ENCODE data around the gene VMAC.

DNA sequence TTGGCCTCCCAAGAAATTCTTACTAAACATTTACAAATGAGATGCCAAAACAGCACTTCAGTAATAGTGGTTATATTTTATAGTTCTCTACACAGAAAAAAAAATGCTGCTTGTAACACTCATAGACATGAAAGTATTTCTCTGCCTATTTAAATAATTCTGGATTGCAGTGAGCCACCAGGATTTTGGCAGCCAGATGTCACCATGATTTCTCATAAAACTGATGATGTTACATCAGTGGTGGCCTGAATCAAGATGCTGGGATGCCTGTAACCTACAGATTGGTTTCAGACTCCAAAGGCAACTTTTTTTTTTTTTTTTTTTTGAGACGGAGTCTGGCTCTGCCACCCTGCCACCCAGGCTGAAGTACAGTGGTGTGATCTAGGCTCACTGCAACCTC is 6.7 kb downstream of the VMAC start:
- TF ChIP-seq, protein P1, sequence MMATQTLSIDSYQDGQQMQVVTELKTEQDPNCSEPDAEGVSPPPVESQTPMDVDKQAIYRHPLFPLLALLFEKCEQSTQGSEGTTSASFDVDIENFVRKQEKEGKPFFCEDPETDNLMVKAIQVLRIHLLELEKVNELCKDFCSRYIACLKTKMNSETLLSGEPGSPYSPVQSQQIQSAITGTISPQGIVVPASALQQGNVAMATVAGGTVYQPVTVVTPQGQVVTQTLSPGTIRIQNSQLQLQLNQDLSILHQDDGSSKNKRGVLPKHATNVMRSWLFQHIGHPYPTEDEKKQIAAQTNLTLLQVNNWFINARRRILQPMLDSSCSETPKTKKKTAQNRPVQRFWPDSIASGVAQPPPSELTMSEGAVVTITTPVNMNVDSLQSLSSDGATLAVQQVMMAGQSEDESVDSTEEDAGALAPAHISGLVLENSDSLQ (IDR thresholded peaks at IDR 0.05), result no peak
- TF ChIP-seq ARNT (IDR thresholded peaks at IDR 0.05) (no peak), FOXM1 (IDR thresholded peaks at IDR 0.05; ENCODE audit: borderline replicate concordance) (no peak), HDGF (IDR thresholded peaks at IDR 0.05; ENCODE audit: borderline replicate concordance) (no peak), BHLHE40 (IDR thresholded peaks at IDR 0.05; ENCODE audit: borderline replicate concordance) (no peak), TARDBP (IDR thresholded peaks at IDR 0.05) (no peak), CTBP1 (IDR thresholded peaks at IDR 0.05; ENCODE audit: borderline replicate concordance) (no peak), ELF4 (IDR thresholded peaks at IDR 0.05) (no peak), SUZ12 (IDR thresholded peaks at IDR 0.05) (no peak)
